HCEC 1CT (cell line): ENCODE measurements around the gene POMT2.
"Not testable (repeated sequence)": the region's sequence is repeated elsewhere in the genome, so short reads cannot be mapped to it uniquely, and the experiment has no call there.

Experiments used
- DNase-seq: peaks from one replicate; pipeline ENCODE4 v3.0.0-alpha.2; 2017

Gene POMT2

DNA sequence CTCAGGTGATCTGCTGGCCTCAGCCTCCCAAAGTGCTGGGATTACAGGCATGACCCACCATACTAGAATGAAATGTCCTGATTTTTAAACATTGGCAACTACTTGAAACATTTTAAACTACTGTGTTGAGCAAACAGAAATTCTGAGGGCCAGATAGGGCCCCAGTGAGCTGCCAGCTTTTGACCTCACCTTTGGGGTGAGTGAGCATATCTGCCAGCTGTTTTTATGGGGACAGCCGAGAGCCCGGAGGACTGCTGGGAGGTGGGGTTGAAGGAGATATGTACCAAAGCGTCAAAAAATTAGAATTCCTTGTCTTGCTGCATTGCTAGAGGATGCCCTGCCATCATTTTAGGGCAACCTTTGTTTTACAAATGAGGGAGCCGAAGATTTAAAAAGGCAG, 2.9 kb upstream of the POMT2 start:
- no peak for DNase-seq

DNA sequence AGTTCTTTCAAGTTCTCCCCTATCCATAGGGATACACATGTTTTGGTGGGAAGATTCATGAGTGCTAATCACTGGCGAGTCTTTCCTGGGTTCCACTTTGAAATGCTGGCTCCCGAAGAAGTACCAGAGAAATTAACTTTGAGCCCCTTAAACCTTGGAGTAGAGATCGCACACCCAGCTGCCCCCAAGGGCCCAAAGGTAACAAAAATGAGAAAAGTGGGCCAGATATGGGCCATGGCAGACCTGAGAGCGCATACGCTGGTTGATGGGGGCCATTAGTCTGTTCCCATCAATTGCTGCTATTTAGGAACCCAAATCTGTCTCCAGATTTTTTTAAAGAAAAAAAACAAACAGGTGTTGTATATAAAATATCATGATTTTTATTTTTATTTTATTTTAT, 2.3 kb upstream of the POMT2 start:
- no peak for DNase-seq

DNA sequence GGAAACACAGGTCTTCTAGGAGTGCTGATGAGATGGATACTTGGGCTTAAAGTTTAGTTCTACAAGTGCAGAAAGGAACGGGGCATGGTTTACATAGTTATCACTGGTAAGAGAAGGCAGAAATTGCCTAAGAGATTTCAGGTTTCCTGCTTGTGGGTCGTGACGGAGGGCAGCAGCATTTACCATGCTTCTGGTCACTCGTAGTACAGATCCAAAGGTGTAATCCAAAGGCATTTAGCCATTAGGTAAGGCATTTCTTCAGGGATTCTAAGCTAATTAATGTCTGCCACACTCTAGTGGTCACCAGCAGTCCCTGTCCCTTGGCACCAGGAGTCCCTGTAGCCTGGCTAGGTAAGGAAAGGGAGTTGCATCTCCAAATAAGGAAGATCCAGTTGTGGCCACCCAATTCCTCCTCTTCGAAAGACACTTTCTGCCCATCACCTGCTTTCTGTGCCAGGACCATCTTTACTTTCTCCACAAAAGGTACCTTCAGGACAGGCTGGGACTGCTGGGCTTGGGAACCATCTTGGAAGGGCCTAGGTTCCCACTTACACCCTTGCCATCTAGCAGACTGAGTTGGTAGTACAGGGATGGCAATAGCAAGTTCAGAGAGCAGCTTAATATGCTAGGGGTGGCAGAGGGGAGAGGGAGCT, 1.7 kb upstream of the POMT2 start:
- no peak for DNase-seq

DNA sequence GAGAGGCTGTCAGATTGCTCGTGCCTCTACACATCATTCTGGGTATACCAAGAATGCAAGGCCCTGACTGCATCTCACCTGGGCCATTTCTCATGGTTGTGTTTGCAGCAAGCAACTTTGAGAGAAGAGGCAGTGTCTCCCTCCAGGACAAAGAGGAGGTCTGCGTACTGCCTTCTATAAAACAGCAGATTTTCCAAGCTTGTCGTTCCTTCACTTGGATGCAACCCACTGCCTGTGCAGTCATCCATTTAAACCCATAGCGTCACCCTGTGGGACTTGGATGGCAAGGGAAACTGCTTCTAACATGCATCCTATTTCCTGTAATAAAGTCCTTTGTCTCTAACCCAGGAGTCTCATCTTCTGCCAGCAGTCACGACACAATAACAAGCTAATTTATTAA, 1.3 kb downstream of the POMT2 start:
- no peak for DNase-seq

DNA sequence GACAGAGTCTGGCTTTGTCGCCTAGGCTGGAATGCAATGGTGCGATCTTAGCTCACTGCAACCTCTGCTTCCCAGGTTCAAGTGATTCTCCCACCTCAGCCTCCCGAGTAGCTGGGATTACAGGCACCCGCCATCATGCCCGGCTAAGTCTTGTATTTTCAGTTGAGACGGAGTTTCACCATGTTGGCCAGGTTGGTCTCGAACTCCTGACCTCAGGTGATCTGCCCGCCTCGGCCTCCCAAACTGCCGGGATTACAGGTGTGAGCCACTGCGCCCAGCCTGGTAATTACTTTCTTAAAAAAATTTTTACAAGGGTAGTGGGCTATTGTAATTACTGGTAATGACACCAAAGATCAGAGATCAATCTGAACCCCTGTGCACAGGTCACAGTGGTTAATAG, 1.9 kb downstream of the POMT2 start:
- not testable (repeated sequence) for DNase-seq

DNA sequence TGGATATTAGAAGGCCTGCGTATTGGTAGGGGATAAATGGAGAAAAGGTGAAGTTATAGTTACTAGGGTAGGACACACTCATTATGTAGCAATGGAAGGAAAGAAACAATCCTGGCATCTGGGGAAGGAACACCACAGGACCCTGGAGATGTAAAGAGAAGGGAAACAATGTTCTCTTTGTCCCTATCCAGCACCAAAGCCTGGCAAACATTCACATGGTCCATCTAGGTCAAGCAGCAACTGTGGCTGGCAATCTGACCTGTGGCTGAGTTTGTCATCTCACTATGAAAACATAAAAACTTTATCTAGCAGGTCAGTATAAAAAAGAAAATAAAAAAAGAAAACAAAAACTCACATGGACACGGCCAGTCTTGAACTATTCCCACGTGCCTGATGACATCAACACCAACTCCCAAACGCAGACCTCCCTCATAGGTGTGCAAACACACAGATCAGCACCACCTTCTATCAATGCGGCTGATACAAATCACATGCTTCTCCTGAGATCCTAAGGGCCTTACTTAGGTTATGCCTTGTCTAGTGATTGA, 2.6 kb downstream of the POMT2 start:
- DNase-seq, result no peak

DNA sequence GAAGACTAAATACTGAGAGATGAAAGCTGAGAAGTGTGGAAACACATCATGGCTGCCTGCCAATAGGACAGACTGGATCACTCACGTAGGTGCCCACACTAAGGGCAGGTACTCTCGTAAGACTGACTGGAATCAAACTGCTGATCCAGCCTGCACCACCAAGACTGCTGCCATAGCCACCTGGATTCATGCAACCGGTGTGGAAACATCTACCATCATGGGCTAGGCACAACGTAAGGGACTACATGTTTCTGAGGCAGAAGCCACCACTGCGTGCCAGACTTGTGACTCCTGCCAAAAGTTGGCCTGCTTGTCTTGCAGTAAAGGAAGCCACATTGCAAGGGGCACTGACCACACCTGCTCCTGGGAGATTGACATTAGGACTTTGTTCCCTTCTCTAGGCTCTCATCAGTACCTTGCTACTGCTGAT, 3.8 kb downstream of the POMT2 start:
- DNase-seq, result no peak

DNA sequence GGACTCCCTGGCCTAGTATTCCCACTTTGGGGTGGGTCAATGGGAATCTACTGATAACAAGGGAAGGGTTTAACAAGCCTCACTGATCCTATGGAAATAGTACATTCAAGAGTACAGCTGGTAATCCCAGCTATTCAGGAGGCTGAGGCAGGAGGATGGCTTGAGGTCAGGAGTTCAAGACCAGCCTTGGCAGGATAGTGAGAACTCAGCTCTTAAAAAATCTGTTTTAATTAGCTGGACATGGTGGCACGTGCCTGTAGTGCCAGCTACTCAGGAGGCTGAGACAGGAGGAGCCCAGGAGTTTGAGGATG, 4.5 kb downstream of the POMT2 start:
- DNase-seq, result no peak

DNA sequence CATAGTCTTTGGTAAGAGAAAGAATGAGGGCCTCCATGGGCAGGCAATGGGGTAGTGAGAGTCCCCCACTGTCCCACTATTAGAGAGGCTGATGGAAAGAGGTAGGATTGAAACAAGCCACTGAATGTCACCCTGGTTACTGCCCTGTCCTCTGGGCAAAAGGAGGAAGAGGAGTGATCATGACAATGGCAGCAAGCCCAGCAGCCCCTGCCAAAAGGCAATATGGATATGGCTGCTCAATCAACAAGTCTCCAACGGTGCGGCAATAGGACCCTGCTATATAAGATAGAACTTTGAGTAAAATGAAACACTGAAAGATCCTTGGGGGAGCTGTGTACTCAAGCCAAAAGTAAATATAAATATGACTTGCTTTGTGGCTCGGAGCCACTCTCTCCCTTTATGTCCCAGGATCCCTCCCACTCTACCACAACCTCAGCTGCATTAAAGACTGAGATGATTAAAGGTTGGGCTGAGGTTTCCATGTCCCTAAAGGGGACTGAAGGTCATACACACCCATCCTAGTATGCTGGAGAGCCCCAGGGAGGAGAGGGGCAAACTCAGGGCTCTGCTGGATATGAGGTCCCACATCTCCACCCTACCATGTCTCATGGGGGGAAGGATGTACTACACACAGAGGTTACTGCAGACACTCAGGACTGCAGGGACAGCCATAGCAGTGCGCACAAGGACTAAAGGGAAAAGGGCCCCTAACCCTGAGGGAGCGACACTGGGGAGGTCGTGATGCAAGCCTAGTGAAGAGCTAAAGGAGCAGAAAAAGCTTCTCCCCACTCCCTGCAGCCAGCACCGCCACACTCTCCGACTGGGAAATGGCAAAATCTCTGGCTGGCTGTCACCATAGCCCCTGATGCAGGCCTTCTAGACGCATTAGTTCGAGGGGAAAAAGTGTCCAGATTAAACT, 5.9 kb downstream of the POMT2 start:
- DNase-seq, result no peak

DNA sequence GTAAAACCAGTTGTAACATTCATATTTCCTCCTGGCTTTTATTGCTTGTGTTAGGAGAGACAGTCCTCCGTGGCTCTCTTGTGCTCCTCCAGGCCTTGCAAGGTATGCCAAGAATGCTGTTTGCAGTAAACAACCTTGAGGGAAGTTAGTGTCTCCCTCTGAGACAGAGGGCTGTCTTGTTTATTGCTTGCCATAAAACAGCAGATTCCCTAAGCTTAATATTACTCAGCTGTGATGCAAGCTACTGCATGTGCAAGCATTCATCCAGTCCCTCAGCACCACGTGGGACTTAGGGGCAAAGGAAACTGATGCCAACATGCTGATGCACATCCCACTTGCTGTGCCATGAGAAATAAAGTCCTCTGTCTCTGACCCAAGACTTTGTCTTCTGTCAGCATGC, 6.6 kb downstream of the POMT2 start:
- DNase-seq, result peak; percentile 89

DNA sequence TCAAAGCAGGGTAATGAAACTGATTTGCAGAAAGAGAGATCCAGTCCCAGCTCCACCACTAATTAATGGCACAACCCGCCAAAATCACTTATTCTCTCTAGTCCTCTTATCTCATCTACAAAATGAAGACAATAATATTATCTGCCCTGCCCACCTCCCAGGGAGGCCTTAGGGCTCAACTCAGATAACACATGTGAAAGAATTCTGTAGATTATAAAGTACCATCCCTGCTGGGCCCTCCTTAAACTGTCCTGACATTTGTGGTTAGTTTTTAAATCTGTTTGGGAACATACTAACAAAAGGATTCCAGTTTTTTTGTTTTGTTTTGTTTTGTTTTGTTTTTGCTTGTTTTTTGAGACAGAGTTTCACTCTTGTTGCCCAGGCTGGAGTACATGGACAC, 7.3 kb downstream of the POMT2 start:
- no peak for DNase-seq

DNA sequence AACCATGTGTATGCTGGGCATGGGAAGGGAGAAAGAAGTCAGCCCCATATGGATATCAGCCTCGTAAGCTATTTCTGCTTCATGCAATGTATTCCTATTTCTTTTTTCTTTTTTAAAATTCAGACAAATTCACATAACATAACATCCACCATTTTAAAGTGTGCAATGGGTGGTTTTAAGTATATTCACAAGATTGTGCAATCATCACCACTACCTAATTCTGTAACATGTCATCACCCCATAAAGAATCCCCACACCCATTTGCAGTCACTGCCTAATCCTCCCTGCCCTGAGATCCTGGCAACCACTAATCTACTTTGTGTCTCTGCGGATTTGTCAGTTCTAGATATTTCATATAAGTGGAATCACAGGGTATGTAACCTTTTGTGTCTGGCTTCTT, 9.5 kb downstream of the POMT2 start:
- no peak for DNase-seq

DNA sequence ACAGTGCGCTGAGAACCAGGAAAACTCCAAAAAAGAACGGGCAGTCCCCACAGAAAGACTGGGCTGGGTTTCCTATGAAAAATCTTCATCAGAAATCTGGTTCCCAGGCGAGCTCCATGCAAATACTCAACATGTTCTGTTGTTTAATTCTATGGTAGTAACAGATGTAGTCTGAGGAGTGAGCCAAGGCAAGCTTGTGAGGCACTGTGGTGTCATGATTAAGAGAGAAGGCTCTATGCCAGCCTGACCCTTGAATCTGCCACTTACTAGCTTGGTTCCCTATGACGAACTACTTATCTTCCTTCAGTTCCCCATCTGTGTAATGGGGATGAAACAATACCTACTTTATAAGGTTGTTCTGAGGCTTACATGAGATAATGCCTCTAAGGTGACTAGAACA, 10.7 kb downstream of the POMT2 start:
- no peak for DNase-seq

DNA sequence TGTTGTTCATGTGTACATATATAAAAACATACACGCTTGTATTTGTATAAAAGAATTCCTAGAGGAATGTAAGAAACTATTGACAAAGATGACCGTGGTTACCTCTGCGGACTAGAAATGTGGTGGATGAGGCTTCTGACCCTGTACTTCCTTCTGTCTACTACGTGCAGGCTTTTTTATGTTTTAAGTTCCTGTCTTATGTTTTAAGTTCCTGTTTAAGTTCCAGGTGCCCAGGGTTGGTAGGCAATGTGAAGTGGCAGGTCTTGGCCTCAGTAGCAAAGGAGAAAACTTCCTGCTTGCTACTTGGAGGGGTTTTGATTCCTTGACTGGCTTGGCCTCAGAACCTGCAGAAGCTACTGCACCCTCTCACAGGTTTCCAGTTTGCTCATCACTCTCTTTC, 11.6 kb downstream of the POMT2 start:
- no peak for DNase-seq

DNA sequence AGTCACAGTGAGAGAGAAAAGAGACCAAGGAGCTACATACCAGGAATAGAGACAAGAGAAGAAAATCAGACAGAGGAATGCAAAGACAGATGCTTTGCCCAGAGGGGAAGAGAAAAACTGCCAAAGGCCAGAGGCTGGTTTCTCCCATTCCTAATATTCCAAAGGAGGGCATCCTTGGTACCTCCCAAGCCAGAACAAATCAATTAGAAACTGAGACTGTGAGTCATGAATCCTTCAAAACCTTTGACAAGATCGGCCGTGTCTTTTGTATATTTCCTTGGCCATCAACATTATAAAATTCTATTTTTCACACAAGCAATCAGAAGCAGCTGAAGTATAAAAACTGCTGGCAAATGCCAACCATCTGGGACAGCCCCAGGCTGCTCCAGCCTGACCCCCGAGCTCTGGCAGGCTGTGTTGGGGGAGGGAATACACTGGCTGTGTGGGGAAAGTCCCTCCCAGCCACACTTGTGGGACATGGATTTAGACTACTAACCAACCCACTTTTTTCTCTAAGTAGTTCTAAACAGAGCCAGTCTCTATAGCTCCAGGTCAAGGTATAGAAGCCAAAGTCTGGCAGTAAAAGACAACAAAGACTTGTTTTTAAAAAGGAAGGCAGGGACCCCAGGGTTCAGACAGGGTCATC, 13.7 kb downstream of the POMT2 start:
- DNase-seq, result no peak

DNA sequence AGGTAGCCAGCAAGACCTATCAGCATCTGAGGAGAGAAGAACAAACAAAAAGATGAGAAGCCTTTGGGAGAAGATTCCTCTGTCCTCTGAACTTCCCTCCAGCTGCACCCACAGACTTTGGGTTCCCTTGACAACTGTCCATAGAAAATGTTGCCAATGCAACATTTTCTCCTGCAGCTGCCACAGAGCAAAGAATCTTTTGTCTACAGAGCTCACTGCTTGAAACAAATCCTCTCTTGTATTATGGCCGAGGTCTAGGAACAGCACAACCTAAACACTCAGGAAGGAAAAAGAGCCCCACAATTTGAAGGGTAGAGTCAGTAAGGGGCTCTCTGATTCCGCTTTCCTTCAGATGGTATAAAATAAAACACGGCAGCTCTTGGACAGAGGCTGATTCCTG, 14.3 kb downstream of the POMT2 start:
- DNase-seq, result no peak

DNA sequence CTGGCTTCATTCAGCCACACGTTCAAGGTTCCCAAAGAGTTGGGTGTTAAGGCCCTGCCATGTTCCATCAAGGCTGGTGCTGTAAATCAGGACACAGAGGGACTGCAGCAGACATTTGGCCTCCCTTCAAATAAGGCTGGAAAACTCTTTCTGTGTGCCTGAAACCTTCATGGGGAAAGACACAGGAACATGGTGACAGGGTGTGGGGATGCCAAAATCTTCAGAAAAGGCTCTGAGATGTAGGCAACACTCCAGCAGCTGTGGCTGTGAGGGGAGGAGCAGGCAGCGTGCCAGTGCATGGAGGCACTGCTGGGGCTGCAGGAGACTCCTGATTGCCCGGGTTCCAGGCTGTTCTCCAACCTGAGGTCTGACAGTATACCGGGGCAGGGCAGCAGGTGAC, 15.0 kb downstream of the POMT2 start:
- no peak for DNase-seq

DNA sequence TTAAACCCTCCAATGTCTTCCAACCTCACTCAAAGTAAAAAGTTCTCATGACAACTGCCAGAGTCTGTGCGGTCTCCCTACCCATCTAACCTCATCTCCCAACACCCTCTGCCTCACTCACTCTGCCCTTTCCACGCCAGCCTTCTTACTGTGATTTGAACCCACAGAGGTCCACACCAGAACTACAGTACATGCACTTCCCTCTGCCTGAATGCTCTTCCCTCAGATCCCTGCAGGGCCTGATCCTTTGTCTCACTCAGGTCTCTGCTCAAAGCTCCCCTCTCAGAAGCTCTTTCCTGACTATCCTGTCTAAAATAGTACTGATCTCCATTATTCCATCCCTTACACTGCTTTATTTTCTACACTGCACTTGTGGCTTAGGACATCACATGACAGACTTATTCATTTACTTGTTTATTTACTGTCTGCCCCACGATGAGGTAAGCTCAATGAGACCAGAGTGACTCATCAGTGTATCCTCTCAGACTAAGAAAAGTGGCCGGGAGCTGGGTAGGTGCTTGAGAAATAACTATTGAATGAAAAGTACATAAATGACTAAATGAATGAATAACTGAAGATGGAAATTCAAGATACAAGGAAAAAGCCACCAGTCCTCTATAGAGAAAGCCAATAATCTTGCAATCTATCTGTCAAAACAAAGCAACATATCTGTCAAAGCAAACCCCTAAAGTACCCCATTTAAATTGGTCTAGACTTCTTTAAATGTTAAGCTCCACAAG, 17.1 kb downstream of the POMT2 start:
- DNase-seq, result peak; percentile 97

DNA sequence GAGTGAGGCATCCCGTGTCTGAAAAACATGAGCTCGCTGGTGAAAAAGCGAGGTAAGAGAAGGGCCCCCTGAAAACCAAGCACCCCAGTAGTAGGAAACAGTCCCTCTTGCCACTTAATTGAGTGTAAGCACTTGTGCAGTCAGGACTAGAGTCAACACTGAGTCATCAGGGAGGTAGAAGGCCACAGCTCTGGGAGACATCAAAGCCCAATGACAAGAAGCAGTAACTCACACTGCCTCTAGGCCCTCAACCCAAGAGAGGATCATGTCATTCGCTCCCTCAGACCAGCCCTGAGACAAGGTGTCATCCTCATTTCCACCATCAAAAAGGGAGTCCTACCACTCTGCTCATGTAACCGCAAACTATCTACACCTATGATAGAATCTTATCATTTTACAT, 17.8 kb downstream of the POMT2 start:
- DNase-seq, result peak; percentile 83

DNA sequence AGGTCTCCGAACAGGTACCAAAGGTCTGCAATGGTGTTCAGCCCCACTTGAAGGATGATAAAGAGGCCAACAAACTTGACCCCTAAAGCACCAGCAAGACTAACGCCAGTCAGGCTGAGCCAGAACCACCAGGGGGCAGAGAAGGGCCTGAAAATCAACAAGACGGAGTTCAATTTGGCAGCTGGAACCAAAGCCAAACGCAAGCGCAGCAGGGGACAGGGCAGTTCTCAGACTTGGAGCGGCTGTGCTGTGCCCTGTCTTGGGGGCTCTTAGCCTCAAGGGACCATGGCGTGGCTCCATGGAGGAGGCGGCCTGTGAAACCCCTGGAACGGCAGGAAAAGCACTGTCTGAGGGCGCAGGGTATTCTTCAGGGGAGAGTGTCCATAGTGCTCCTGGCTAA, 19.6 kb downstream of the POMT2 start:
- DNase-seq, result peak; percentile 71

DNA sequence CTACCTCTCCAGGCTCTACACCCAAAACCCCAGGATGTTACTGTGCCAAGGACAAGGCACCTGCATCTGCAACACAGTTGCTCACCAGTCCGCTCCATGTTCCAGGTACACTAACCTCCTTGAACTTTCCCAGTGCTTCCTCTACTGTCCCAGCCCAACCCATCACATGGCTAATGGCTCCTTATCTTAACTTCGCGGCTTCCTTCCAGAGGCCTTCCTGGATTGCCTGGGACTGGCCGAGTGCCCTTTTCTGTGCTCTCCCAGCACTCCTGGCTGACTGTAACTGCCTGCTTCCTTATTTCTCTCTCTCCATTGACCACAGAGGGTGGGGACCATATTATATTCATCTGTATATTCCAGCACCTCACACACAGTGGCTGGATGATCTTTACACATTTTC, 20.9 kb downstream of the POMT2 start:
- DNase-seq, result no peak

DNA sequence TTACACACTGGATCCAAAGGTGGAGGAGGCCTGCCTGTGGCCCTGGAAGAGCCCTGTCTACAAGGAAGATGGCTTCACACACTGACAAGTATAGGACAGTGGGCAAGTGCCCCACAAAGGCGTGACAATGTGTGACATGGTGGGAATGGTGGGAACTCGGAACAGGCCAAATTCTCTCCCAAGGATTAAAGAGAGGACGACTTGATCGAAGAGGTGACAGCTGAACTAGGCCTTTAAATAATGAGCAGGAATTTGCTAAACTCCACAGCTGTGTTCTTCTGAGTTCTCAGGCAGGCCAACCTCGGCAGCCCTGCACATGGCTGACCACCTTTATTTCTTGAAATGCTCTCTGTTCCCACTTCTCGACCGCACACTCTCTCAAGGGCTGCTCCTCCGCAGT, 23.8 kb downstream of the POMT2 start:
- DNase-seq, result no peak

DNA sequence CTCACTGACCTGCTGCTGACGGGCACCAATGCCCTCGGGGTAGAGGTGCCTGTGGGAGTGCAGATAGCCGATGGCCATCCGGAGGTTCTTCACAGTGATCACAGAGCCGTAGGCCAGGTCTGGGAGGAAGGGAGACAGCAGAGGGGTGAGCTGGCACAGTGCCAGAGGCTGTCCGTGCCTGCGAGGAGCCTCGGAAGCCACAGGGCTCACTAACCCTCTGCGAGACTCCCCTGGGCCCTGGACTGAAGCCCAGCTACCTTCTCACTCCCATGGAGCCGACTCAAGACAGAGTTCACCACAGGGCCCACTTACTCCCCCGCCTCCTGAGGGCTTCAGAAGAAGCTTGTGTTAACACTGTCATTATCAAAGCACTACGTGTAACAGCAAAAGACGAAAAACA, 24.5 kb downstream of the POMT2 start:
- no peak for DNase-seq
